ENCODE measurements around the gene MSANTD4.

MSANTD4 gene

GRCh38 chr11:105986554-105986953, 35.5 kb downstream of the MSANTD4 start:
- Histone ChIP-seq H3K27ac (no peak overlapping the region), H3K27me3 (replicated peaks) (no peaks in the 10 kb centered on the region), H3K4me3 (ENCODE audit: low read depth, low read length) (no peak overlapping the region), H3K36me3 (replicated peaks) (no peaks in the 10 kb centered on the region)
- no peak for DNase-seq
- in situ Hi-C loops (cut with HindIII; ENCODE audit: low pct_ligation_motif_present, low sequenced_read_pairs), result no loop called here
- no peak for TF ChIP-seq CTCF (IDR thresholded peaks at IDR 0.05; ENCODE audit: low read depth, low read length, missing control alignments)

DNA sequence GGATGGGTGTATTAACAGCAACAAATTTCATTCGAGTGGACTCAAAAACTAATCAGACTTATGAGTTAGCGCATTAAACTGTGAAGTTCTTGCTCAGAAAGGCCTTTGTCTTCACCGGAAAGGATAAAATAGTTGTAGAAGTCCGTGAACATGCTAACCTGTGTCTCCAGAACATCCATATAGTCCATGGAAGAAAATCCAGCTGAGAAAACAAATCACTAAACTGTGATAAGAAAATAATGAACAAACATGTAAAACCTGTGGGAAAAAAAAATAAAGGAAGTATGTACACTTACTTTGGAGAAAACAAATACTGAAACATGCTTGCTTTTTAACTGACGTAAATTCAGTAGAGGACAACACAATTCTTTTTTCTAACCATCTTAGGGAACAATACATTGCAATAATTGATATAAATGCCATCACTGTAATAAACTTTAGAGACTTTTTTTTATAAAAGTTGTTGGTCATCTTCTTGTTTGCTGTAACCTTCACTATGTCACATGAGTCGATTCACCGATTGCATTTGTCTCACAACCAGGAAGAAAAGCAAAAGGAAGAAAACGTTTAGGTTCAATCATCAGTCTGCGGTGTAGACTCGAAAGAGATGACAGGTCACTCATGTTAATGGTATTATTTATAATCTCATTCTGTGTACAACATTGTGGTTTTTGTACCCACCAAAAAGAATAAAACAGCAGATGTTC, 41.9 kb downstream of the MSANTD4 start:
- Histone ChIP-seq H3K36me3 (replicated peaks) (no peaks in the 10 kb centered on the region), H3K4me3 (ENCODE audit: low read depth, low read length) (no peak overlapping the region), H3K27ac (no peak overlapping the region), H3K27me3 (replicated peaks) (no peaks in the 10 kb centered on the region)
- no peak for TF ChIP-seq CTCF (IDR thresholded peaks at IDR 0.05; ENCODE audit: low read depth, low read length, missing control alignments)
- in situ Hi-C loops (cut with HindIII; ENCODE audit: low pct_ligation_motif_present, low sequenced_read_pairs), result no loop called here
- no peak for DNase-seq

GRCh38 chr11:105975128-105975527, 46.9 kb downstream of the MSANTD4 start:
- H3K36me3 ChIP-seq (replicated peaks), result no peaks in the 10 kb centered on the region
- no peak for TF ChIP-seq CTCF (IDR thresholded peaks at IDR 0.05; ENCODE audit: low read depth, low read length, missing control alignments)
- H3K27ac ChIP-seq, result no peak overlapping the region
- H3K4me3 ChIP-seq (ENCODE audit: low read depth, low read length), result no peak overlapping the region
- no peak for DNase-seq
- in situ Hi-C loops (cut with HindIII; ENCODE audit: low pct_ligation_motif_present, low sequenced_read_pairs), result no loop called here
- H3K27me3 ChIP-seq (replicated peaks), result no peaks in the 10 kb centered on the region

GRCh38 chr11:105969756-105970155, 52.3 kb downstream of the MSANTD4 start:
- Histone ChIP-seq H3K4me3 (ENCODE audit: low read depth, low read length) (no peak overlapping the region), H3K27me3 (replicated peaks) (no peaks in the 10 kb centered on the region)
- in situ Hi-C loops (cut with HindIII; ENCODE audit: low pct_ligation_motif_present, low sequenced_read_pairs), result no loop called here

DNA sequence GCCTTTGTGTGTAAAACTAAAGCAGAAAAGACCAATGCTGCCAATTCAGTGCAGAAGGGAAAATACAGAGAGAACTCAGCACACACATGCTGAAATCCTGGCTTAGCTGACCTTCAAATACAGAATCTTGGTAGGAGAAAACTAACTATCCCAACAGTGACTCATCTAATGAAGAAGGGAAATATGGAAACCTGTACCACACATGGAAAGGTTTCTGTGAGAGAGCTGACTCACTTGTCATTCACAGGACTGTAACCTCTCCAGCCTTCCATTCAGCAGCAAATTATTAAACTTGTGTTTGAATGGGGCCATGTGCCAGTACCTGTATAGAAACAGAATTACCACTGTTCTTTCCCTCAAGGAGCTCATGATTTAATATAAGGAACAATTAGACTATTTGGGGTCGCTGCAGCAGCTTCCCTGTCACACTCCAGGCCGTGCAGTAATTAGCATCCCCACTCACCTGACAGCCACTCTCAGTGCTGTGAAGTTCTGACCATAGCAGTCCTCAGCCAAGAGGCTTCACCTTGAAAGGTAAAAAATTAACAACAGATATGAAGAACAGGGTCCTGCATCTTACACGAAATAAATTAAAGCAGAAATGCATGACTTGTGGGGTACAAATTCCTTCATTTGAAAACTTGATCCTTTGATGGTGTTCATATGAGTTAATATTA, 53.9 kb downstream of the MSANTD4 start:
- H3K36me3 ChIP-seq (replicated peaks), result no peaks in the 10 kb centered on the region
- H3K27me3 ChIP-seq (replicated peaks), result no peaks in the 10 kb centered on the region
- TF ChIP-seq CTCF (IDR thresholded peaks at IDR 0.05; ENCODE audit: low read depth, low read length, missing control alignments), result no peak
- in situ Hi-C loops (cut with HindIII; ENCODE audit: low pct_ligation_motif_present, low sequenced_read_pairs), result no loop called here
- DNase-seq, result peak; percentile 3
- no peak overlapping the region for H3K27ac ChIP-seq
- H3K4me3 ChIP-seq (ENCODE audit: low read depth, low read length), result no peak overlapping the region

More at GRCh38 chr11:105969756-105970155, 52.3 kb downstream of the MSANTD4 start:
- H3K27ac ChIP-seq, result no peak overlapping the region
- TF ChIP-seq CTCF (IDR thresholded peaks at IDR 0.05; ENCODE audit: low read depth, low read length, missing control alignments), result no peak
- no peak for DNase-seq
- H3K36me3 ChIP-seq (replicated peaks), result no peaks in the 10 kb centered on the region

Data from brain microvascular endothelial cell (primary cell).